K562 (cell line): Measurements from ENCODE around the gene CTDSP2. TPM values are rescaled to one million over a fixed set of nuclear protein-coding genes. Genes with fewer than 3 reads are reported as not detected.

Experiments used
- NR3C1 ChIP-seq: sonication (generic); formaldehyde crosslinking; IDR thresholded peaks from 2 replicates; pipeline ENCODE4 v1.8.1; 2022; ENCODE audit warnings: missing genetic modification reagents
- SIX5 ChIP-seq, 2 experiments: IDR thresholded peaks; 2 replicates each; pipeline ENCODE4 v1.6.1; 2011; ENCODE audit warnings: low read length in 2 of 2, borderline replicate concordance in 1 of 2, low read depth in 1 of 2, mild to moderate bottlenecking in 1 of 2, moderate library complexity in 1 of 2; ENCODE audit not compliant: insufficient read depth in 1 of 2
- TAF15 ChIP-seq: fragments of 200-400 bp; formaldehyde crosslinking; IDR thresholded peaks from 2 replicates; pipeline ENCODE4 v1.6.1; 2017; ENCODE audit warnings: mild to moderate bottlenecking, low read depth, low read length, moderate library complexity
- ZNF780A ChIP-seq: fragments of 250-450 bp; sonication (Bioruptor Pico); IDR thresholded peaks from 2 replicates; pipeline ENCODE4 v1.5.0; 2021; ENCODE audit warnings: mild to moderate bottlenecking
- polyA plus RNA-seq, 8 experiments: library from polyadenylated mRNA; depleted of rRNA in 4 of 8; stranded (reverse) in 5 of 8; unstranded in 3 of 8; fragments of >200 nt; fragmentation: Nextera tagmentation in 2 of 8; fragmentation: Illumina TruSeq in 1 of 8; extraction: Ambion mirVana in 2 of 8; extraction: Trizol in 1 of 8; gene quantifications; 2 replicates each; pipeline versions ENCODE4 v1.2.1 to v1.2.3, GENCODE V29; 2011 to 2014; ENCODE audit warnings: inconsistent platforms in 1 of 8, missing spikeins in 1 of 8
- total RNA-seq, 7 experiments: library from RNA; depleted of rRNA in 6 of 7; stranded (reverse); fragments of >200 nt in 6 of 7; fragmentation: Illumina TruSeq in 2 of 7; extraction: Trizol in 2 of 7; gene quantifications; 2 replicates each; pipeline versions ENCODE4 v1.2.1 to v1.2.3, GENCODE V29; 2011 to 2021; ENCODE audit warnings: low replicate concordance in 1 of 7
- TF ChIP-seq, protein P1 (sequence below): sonication (generic); formaldehyde crosslinking; IDR thresholded peaks from 2 replicates; pipeline ENCODE4 v1.8.0; 2023; ENCODE audit warnings: missing genetic modification reagents, mild to moderate bottlenecking, borderline replicate concordance
- TF ChIP-seq, protein P2 (sequence below): fragments of 450-650 bp; conservative IDR thresholded peaks from 2 replicates; pipeline ENCODE4 v1.6.1; 2016; ENCODE audit warnings: missing genetic modification characterization, low read depth, mild to moderate bottlenecking, missing compliant biosample characterization, moderate library complexity

Gene CTDSP2
- total and polyA plus RNA-seq, 9 of the 15 experiments (the other 6 are each of a cell fraction or from before 2014, with no cell fraction given): 20.4 to 108 (median 47.7) TPM

DNA sequence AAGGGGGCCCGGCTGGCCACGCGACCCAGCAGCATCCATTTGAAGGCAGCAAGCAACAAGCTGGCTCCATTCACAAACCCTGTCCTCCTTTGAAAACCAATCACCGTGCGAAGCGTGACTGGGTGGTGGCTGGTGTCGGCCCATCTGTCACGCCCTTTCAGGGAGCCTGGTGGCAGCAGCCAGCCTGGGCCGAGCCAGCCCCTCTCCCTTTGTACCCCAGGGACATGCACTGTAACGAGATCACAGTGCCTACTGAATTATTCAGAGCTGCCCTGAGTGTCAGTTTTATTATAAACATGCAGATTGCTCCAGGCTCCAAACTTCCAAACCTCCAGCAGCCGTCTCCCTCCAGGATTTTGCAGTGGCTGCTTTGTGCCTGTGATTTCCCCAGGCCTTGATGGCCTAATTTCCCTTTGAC is 22.3 kb upstream of the CTDSP2 start (continued):
- TF ChIP-seq, protein P1, sequence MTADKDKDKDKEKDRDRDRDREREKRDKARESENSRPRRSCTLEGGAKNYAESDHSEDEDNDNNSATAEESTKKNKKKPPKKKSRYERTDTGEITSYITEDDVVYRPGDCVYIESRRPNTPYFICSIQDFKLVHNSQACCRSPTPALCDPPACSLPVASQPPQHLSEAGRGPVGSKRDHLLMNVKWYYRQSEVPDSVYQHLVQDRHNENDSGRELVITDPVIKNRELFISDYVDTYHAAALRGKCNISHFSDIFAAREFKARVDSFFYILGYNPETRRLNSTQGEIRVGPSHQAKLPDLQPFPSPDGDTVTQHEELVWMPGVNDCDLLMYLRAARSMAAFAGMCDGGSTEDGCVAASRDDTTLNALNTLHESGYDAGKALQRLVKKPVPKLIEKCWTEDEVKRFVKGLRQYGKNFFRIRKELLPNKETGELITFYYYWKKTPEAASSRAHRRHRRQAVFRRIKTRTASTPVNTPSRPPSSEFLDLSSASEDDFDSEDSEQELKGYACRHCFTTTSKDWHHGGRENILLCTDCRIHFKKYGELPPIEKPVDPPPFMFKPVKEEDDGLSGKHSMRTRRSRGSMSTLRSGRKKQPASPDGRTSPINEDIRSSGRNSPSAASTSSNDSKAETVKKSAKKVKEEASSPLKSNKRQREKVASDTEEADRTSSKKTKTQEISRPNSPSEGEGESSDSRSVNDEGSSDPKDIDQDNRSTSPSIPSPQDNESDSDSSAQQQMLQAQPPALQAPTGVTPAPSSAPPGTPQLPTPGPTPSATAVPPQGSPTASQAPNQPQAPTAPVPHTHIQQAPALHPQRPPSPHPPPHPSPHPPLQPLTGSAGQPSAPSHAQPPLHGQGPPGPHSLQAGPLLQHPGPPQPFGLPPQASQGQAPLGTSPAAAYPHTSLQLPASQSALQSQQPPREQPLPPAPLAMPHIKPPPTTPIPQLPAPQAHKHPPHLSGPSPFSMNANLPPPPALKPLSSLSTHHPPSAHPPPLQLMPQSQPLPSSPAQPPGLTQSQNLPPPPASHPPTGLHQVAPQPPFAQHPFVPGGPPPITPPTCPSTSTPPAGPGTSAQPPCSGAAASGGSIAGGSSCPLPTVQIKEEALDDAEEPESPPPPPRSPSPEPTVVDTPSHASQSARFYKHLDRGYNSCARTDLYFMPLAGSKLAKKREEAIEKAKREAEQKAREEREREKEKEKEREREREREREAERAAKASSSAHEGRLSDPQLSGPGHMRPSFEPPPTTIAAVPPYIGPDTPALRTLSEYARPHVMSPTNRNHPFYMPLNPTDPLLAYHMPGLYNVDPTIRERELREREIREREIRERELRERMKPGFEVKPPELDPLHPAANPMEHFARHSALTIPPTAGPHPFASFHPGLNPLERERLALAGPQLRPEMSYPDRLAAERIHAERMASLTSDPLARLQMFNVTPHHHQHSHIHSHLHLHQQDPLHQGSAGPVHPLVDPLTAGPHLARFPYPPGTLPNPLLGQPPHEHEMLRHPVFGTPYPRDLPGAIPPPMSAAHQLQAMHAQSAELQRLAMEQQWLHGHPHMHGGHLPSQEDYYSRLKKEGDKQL: no peak
- TF ChIP-seq NR3C1 (CRISPR knock-in tag) (no peak), TAF15 (no peak), ZNF780A (CRISPR knock-in tag) (no peak), SIX5 (IDR thresholded peaks at IDR 0.05; ENCODE audit: borderline replicate concordance in 1 of 2, insufficient read depth in 1 of 2, low read depth in 1 of 2, low read length in 2 of 2) (no peak)
- TF ChIP-seq, protein P2, sequence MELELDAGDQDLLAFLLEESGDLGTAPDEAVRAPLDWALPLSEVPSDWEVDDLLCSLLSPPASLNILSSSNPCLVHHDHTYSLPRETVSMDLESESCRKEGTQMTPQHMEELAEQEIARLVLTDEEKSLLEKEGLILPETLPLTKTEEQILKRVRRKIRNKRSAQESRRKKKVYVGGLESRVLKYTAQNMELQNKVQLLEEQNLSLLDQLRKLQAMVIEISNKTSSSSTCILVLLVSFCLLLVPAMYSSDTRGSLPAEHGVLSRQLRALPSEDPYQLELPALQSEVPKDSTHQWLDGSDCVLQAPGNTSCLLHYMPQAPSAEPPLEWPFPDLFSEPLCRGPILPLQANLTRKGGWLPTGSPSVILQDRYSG (tag): no peak
- TF ChIP-seq, all 486 proteins: peak for 0
